B cell (primary cell): ENCODE results near the gene TNIK. TPM values are rescaled to one million over a fixed set of nuclear protein-coding genes. Genes with fewer than 3 reads are reported as not detected.
A peak's percentile ranks its signal among the peaks of the same experiment; 100 is the strongest.

Experiments
- ATAC-seq: fragments of 200-7000 bp; cut with Tn5 transposase; one replicate; pipeline ENCODE4 v1.10.0; 2021; ENCODE audit warnings: low read depth, mild to moderate bottlenecking, moderate number of reproducible peaks, moderate library complexity
- CTCF ChIA-PET: fragments of 350-600 bp; sonication (Branson Sonifier 250); formaldehyde crosslinking; loops from one replicate; lab custom pipeline; 2021; ENCODE audit warnings: antibody characterized with exemption, inconsistent platforms; lab: Charles Lee
- POLR2A ChIA-PET: fragments of 350-600 bp; sonication (Branson Sonifier 250); formaldehyde crosslinking; loops from one replicate; lab custom pipeline; 2021; ENCODE audit warnings: antibody characterized with exemption; lab: Charles Lee
- DNase-seq: peaks from one replicate; pipeline ENCODE4 v3.0.0; 2013
- H2AFZ ChIP-seq: 2 replicates; pipeline ENCODE4 v1.6.1; 2012; ENCODE audit warnings: mild to moderate bottlenecking, low read depth, low read length; ENCODE audit not compliant: insufficient read depth, poor library complexity, severe bottlenecking
- H3K27ac ChIP-seq, 2 donors: 1 replicate in 1 of 2; 2 replicates in 1 of 2; pipeline ENCODE4 v1.5.1; 2012 to 2013; ENCODE audit warnings: low read length in 2 of 2, mild to moderate bottlenecking in 2 of 2, moderate library complexity in 1 of 2
- H3K27me3 ChIP-seq, 4 experiments: fragments of 200-600 bp in 1 of 4; sonication (generic) in 1 of 4; replicated peaks in 1 of 4; 1 replicate in 2 of 4; 2 replicates in 2 of 4; pipeline versions ENCODE4 v1.6.1 to v1.7.0; 2013 to 2016; ENCODE audit warnings: low read length in 3 of 4, mild to moderate bottlenecking in 2 of 4, mixed read lengths in 1 of 4, moderate library complexity in 1 of 4; ENCODE audit not compliant: insufficient read depth in 4 of 4, control insufficient read depth in 3 of 4; ENCODE audit errors: control extremely low read depth in 1 of 4
- H3K36me3 ChIP-seq, 2 experiments: replicated peaks in 1 of 2; 1 replicate in 1 of 2; 2 replicates in 1 of 2; pipeline versions ENCODE4 v1.6.1 to v1.7.1; 2013; ENCODE audit warnings: low read length in 1 of 2; ENCODE audit not compliant: insufficient read depth in 2 of 2, control insufficient read depth in 1 of 2; ENCODE audit errors: control extremely low read depth in 1 of 2, extremely low read depth in 1 of 2
- H3K4me1 ChIP-seq, 2 donors: fragments of 200-600 bp in 1 of 2; sonication (generic) in 1 of 2; 1 replicate in 1 of 2; 2 replicates in 1 of 2; pipeline versions ENCODE4 v1.5.1 to v1.6.1; 2013 to 2017; ENCODE audit warnings: low read length in 2 of 2; ENCODE audit not compliant: control insufficient read depth in 2 of 2, insufficient read depth in 2 of 2
- H3K4me2 ChIP-seq: replicated peaks from 2 replicates; pipeline ENCODE3; 2012; ENCODE audit warnings: mild to moderate bottlenecking, low read depth, low read length; ENCODE audit not compliant: poor library complexity, severe bottlenecking
- H3K4me3 ChIP-seq, 5 experiments: fragments of 200-600 bp in 1 of 5; sonication (generic) in 1 of 5; 1 replicate in 3 of 5; 2 replicates in 2 of 5; pipeline versions ENCODE4 v1.5.1 to v1.7.0; 2011 to 2016; ENCODE audit warnings: low read length in 4 of 5, mild to moderate bottlenecking in 4 of 5, low read depth in 2 of 5, control low read depth in 1 of 5, moderate library complexity in 1 of 5; ENCODE audit not compliant: insufficient read depth in 1 of 5; ENCODE audit errors: control extremely low read depth in 1 of 5, extremely low read depth in 1 of 5
- H3K79me2 ChIP-seq: fragments of 200-600 bp; sonication (generic); one replicate; pipeline ENCODE4 v1.6.0; 2016; ENCODE audit warnings: low read length; ENCODE audit not compliant: control insufficient read depth, insufficient read depth
- H3K9ac ChIP-seq: fragments of 200-600 bp; sonication (generic); 2 replicates; pipeline ENCODE4 v1.6.1; 2017; ENCODE audit warnings: mild to moderate bottlenecking, low read length, moderate library complexity
- H3K9me3 ChIP-seq, 3 donors: one replicate each; pipeline versions ENCODE4 v1.6.1 to v1.7.1; 2013; ENCODE audit warnings: low read length in 2 of 3; ENCODE audit not compliant: control insufficient read depth in 2 of 3, insufficient read depth in 1 of 3; ENCODE audit errors: control extremely low read depth in 1 of 3
- H4K20me1 ChIP-seq: 2 replicates; pipeline ENCODE4 v1.6.0; 2012; ENCODE audit warnings: mild to moderate bottlenecking, low read length; ENCODE audit not compliant: insufficient read depth, control insufficient read depth, poor library complexity, severe bottlenecking
- H3K27ac Mint-ChIP-seq: one replicate; pipeline ENCODE4 v1.8.0; 2021; ENCODE audit warnings: mixed read lengths
- H3K27me3 Mint-ChIP-seq: one replicate; pipeline ENCODE4 v1.8.0; 2021; ENCODE audit warnings: mixed read lengths
- H3K4me1 Mint-ChIP-seq: one replicate; pipeline ENCODE4 v1.8.0; 2021; ENCODE audit warnings: mixed read lengths
- H3K4me3 Mint-ChIP-seq: one replicate; pipeline ENCODE4 v1.8.0; 2021; ENCODE audit warnings: mixed read lengths
- H3K9me3 Mint-ChIP-seq: one replicate; pipeline ENCODE4 v1.8.0; 2022; ENCODE audit warnings: mixed read lengths; ENCODE audit not compliant: insufficient read depth
- EZH2 ChIP-seq: IDR thresholded peaks from 2 replicates; pipeline ENCODE4 v1.6.1; 2012; ENCODE audit warnings: borderline replicate concordance, low read depth, mild to moderate bottlenecking, moderate library complexity, low read length; ENCODE audit not compliant: insufficient read depth, poor library complexity, severe bottlenecking
- WGBS: methylation state at CpG from one replicate; pipeline ENCODE4 v1.1.5; 2013; ENCODE audit warnings: missing lambda C conversion rate; ENCODE audit not compliant: insufficient coverage; 5-methylcytosine and 5-hydroxymethylcytosine counted together
- intact Hi-C: fragments of 100-400 bp; cut with micrococcal nuclease; formaldehyde crosslinking; loops from one replicate; pipeline ENCODE4 v1.10.0; 2022
- polyA plus RNA-seq: library from polyadenylated mRNA; depleted of rRNA; stranded (reverse); fragments of >200 nt; gene quantifications from 2 replicates; pipeline ENCODE4 v1.2.3, GENCODE V29; 2012
- total RNA-seq, 2 donors: library from RNA; stranded (reverse); fragments of 120-200 nt in 1 of 2; gene quantifications; 1 replicate in 1 of 2; 2 replicates in 1 of 2; pipeline versions ENCODE4 v1.2.3 to v1.2.4, GENCODE V29; 2013 to 2022
- TF ChIP-seq, protein P1 (sequence below): fragments of 200-600 bp; IDR thresholded peaks from one replicate; pipeline ENCODE4 v1.8.0; 2022; ENCODE audit warnings: antibody characterized with exemption, mild to moderate bottlenecking

Gene TNIK
- total and polyA plus RNA-seq, 2 donors (not counting 1 experiment from before 2014, with no cell fraction given) = 0.66 to 7.7 TPM

DNA sequence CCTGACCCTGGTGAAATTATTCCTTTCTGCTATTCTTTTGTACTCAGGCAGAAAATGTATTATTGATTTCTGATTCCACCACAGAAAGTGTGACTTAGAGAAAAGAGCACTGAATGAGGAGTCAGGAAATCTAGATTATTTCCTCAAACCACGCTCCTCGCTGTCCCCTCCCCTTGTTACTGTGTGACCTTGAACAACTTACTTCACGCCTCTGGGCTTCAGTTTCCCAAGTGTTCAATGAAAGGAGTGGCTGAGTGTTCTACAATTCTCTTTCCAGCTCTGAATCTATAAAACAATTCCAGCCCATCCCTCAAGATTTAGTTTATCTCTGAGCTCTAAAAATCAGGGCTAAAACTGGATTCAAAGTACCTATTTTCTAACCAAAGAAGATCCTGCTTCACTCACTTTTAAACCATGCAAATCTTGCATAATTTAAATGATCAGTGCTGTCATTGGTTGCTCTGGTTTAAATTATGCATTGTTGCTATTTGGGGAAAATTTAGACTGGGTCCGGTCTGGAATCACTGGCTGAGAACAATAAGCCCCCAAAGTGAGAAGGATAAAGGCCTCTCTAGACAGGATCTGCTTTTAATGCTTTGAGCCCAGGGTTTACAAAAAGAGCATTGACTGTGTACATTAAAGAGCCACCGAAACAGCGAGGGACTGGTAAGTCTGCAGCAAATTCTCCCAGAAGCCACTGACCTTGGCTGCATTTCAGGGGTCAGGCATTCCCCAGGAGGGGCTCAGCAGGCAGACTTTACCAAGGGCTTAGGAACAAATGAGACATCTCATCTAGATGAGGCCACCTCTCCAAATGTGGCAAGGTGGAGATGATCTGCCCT, 3.2 kb downstream of the TNIK start:
- Histone ChIP-seq H3K4me2 (no peak overlapping the region), H3K27me3 (peaks cover 0 to 7% (median 2%) of the 10 kb centered on the region in 4 experiments), H3K4me1 (peaks cover 23 to 27% of the 10 kb centered on the region in 2 donors), H3K27ac (no peak overlapping the region), H3K9me3 (no peaks in the 10 kb centered on the region), H3K4me3 (no peak overlapping the region), H3K79me2 (no peaks in the 10 kb centered on the region), H2AFZ (peak overlapping the region; percentile 44), H3K36me3 (no peaks in the 10 kb centered on the region), H3K9ac (no peak overlapping the region), H4K20me1 (no peaks in the 10 kb centered on the region)
- WGBS = 96% methylated on average over 5 of the region's 6 CpGs
- H3K9me3 Mint-ChIP-seq = no peaks in the 10 kb centered on the region
- peaks cover 37% of the 10 kb centered on the region for H3K4me1 Mint-ChIP-seq
- DNase-seq = no peak
- ChIA-PET CTCF (no interaction called here), POLR2A (no interaction called here)
- peak overlapping the region; percentile 11 for H3K27ac Mint-ChIP-seq
- no peak for ATAC-seq
- TF ChIP-seq, protein P1, sequence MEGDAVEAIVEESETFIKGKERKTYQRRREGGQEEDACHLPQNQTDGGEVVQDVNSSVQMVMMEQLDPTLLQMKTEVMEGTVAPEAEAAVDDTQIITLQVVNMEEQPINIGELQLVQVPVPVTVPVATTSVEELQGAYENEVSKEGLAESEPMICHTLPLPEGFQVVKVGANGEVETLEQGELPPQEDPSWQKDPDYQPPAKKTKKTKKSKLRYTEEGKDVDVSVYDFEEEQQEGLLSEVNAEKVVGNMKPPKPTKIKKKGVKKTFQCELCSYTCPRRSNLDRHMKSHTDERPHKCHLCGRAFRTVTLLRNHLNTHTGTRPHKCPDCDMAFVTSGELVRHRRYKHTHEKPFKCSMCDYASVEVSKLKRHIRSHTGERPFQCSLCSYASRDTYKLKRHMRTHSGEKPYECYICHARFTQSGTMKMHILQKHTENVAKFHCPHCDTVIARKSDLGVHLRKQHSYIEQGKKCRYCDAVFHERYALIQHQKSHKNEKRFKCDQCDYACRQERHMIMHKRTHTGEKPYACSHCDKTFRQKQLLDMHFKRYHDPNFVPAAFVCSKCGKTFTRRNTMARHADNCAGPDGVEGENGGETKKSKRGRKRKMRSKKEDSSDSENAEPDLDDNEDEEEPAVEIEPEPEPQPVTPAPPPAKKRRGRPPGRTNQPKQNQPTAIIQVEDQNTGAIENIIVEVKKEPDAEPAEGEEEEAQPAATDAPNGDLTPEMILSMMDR = no peak
- no peak for TF ChIP-seq EZH2
- intact Hi-C loops = no loop called here
- peak overlapping the region; percentile 90 for H3K4me3 Mint-ChIP-seq
- peaks cover 7% of the 10 kb centered on the region for H3K27me3 Mint-ChIP-seq
